Measurements from ENCODE around the gene OTOGL.

DNA sequence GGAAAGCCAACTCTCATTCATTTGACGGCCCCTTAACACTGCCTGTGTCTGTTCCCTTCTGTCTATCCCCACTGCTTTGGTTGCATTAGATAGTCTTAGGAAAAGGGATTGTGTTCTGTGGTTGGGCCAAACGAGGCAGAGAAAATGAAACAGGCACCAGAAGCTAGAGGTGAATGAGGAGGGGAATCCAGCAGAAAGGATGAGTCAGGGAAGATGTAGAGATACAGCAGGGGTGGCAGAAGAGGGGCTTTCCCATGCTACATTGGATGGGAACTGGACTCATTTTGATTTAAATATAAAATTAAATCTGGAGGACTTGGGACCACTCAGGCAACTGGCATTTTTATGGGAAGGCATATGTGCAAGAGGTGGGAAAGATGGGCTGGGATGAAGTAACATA, 43.3 kb downstream of the OTOGL start:
- no peak for TF ChIP-seq POLR2AphosphoS5 (IDR thresholded peaks at IDR 0.05; ENCODE audit: low read depth, low read length)
- no peak for TF ChIP-seq SMC3 (IDR thresholded peaks at IDR 0.05; ENCODE audit: low read depth, low read length)
- TF ChIP-seq RXRA (IDR thresholded peaks at IDR 0.05; ENCODE audit: borderline replicate concordance, low read depth), result no peak
- TF ChIP-seq, protein P1, sequence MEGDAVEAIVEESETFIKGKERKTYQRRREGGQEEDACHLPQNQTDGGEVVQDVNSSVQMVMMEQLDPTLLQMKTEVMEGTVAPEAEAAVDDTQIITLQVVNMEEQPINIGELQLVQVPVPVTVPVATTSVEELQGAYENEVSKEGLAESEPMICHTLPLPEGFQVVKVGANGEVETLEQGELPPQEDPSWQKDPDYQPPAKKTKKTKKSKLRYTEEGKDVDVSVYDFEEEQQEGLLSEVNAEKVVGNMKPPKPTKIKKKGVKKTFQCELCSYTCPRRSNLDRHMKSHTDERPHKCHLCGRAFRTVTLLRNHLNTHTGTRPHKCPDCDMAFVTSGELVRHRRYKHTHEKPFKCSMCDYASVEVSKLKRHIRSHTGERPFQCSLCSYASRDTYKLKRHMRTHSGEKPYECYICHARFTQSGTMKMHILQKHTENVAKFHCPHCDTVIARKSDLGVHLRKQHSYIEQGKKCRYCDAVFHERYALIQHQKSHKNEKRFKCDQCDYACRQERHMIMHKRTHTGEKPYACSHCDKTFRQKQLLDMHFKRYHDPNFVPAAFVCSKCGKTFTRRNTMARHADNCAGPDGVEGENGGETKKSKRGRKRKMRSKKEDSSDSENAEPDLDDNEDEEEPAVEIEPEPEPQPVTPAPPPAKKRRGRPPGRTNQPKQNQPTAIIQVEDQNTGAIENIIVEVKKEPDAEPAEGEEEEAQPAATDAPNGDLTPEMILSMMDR (IDR thresholded peaks at IDR 0.05), result no peak
- TF ChIP-seq, protein P2, sequence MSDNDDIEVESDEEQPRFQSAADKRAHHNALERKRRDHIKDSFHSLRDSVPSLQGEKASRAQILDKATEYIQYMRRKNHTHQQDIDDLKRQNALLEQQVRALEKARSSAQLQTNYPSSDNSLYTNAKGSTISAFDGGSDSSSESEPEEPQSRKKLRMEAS (IDR thresholded peaks at IDR 0.05; ENCODE audit: low read depth), result no peak
- TF ChIP-seq YY1 (IDR thresholded peaks at IDR 0.05; ENCODE audit: low read depth), result no peak
- no peak for TF ChIP-seq MXI1 (IDR thresholded peaks at IDR 0.05; ENCODE audit: low read depth, low read length)
- no peak for TF ChIP-seq FOXJ3 (CRISPR knock-in tag; IDR thresholded peaks at IDR 0.05)
- TF ChIP-seq EP300 (IDR thresholded peaks at IDR 0.05; ENCODE audit: borderline replicate concordance in 1 of 2, low read depth in 1 of 2, low read length in 1 of 2), result no peak
